ENCODE data around the gene ITGB1. TPM values are rescaled to one million over a fixed set of nuclear protein-coding genes. Genes with fewer than 3 reads are reported as not detected.
"Not testable (repeated sequence)": the region's sequence is repeated elsewhere in the genome, so short reads cannot be mapped to it uniquely, and the experiment has no call there.

The ITGB1 gene
- total RNA-seq, 2 donors from 2014 or later = 462 to 660 TPM

DNA sequence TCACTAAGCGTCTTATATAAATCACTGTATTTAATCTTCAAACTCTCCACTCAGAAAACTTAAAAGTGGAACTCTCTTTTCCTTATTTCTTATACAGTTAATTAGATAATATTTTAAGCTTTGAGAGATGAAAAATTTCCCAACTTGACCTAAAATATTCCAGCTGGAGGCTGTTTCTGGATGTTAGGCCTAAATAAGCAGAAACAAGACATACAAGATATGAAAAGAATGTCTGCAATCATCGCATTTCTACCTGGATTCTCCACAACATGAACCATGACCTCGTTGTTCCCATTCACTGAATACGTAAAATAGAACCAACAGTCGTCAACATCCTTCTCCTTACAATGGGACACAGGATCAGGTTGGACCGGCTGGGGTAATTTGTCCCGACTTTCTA is 48.1 kb downstream of the ITGB1 start:
- intact Hi-C loops (cut with DNase I); ATAC-seq; DNase-seq: not testable (repeated sequence)

GRCh38 chr10:32909456-32909855 is 48.6 kb downstream of the ITGB1 start:
- intact Hi-C loops (cut with DNase I) = no loop called here
- DNase-seq (no peak), ATAC-seq (no peak)

DNA sequence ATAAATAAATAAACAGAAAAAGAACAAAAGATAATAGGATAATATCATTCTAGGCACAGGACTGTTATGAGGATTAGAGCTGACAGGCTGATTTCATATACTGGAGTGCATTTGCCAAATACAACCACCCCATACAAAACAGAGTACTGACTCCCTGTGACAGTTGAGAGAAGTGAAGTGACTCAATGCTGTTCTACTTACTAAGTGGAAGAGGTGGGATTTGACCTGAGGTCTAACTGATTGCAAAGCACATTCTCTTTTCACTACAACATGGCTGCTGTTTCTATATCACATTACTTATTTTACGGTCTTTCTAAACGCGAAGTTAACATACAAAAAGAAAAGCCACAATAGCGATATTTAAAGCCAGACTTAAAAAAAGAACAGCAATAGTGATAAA is 51.4 kb downstream of the ITGB1 start:
- intact Hi-C loops (cut with DNase I) = no loop called here
- no peak for ATAC-seq

GRCh38 chr10:32905466-32905865 is 52.6 kb downstream of the ITGB1 start:
- DNase-seq (no peak), ATAC-seq (no peak)
- intact Hi-C loops (cut with DNase I) = no loop called here

More for the DNA sequence above, 51.4 kb downstream of the ITGB1 start:
- DNase-seq = no peak

DNA sequence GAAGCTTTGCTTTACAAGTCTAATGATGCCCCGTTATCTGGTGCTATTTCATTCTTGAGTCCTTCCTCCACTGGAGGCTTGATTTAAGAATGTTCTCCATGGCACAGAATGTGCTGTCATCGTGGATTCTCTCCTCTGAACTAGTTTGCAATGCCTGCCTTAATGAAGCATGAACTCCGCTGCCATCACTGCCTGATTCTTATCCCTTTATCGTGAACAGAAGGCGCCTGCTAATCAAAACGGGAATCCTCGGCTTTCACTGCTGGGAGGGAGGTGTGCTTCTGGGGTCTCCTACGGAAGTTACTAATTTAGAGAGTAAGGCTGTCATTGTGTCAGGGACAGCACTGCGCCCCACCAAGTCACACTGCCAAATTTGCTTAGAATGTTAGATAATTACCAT is 56.2 kb downstream of the ITGB1 start:
- ATAC-seq = no peak
- intact Hi-C loops (cut with DNase I) = no loop called here
- no peak for DNase-seq

DNA sequence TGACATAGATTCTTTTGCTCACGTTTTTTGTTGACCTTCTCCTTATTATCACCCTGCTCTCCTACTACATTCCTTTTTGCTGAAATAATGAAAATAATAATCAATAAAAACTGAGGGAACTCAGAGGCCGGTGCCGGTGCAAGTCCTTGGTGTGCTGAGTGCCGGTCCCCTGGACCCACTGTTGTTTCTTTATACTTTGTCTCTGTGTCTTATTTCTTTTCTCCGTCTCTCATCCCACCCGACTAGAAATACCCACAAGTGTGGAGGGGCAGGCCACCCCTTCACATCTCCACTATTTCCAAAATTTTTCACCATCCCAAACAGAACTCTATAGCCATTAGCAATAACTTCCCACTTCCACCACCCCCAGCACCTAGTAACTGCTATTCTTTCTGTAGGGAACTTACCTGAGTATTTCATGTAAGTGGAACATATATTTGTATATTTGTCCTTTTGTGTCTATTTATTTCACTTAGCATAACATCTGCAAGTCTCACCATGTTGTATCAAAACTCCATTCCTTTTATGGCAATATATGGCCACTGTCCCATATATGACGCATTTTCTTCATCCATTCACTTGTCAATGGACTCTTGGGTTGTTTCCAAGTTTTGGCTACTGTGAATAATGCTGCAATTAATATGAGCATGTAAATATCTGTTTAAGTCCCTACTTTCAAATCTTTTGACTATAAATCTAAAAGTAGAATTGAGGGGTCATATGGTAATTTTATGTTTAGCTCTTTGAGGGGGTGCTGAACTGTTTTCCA is 62.6 kb downstream of the ITGB1 start:
- intact Hi-C loops (cut with DNase I); ATAC-seq; DNase-seq: not testable (repeated sequence)

DNA sequence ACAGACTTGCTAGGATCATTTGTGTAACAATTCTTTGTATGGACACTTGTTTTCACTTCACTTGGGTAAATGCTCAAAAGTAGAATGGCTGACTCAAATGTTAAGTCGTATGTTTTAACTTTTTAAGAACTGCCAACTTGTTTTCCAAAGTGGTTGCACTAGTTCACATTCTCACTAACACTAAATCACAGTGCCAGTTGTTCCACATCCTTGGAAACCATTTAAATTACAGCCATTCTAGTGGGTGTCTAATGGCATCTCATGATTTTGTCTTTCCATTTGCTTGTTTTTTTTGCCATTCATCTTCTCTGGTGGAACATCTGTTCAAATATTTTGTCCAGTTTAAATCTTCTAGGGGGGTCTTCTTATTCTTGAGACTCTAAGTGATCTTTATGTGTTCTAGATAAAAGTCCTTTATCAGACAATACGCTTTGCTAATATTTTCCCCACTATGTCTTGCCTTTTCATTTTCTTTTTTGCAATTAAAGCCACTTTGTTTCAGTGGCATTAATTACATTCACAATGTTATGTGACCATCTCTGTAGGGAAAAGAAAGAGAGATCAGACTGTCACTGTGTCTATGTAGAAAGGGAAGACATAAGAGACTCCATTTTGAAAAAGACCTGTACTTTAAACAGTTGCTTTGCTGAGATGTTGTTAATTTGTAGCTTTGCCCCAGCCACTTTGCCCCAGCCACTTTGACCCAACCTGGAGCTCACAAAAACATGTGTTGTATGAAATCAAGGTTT is 63.9 kb downstream of the ITGB1 start:
- intact Hi-C loops (cut with DNase I) = no loop called here
- ATAC-seq = no peak
- no peak for DNase-seq

DNA sequence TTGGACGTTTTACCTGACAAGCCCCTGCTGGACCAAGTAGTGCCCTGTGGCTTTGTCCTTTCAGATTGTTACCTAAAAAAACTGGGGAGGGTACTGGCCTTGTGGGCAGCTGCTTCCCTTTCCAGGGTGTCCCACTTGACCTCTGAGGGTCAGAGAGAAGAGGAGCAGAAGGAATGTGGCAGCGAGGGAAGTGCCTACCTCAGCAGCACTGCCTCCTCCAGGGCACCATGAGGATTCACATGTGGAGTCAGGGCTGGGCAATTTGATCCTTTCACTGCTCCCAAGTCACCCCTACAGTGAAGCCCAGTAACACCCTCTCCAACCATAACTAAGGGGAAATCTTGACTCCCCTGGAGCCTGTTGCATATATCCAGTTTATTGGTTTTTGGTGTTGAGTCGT is 64.6 kb downstream of the ITGB1 start:
- DNase-seq (no peak), ATAC-seq (no peak)
- intact Hi-C loops (cut with DNase I) = no loop called here

DNA sequence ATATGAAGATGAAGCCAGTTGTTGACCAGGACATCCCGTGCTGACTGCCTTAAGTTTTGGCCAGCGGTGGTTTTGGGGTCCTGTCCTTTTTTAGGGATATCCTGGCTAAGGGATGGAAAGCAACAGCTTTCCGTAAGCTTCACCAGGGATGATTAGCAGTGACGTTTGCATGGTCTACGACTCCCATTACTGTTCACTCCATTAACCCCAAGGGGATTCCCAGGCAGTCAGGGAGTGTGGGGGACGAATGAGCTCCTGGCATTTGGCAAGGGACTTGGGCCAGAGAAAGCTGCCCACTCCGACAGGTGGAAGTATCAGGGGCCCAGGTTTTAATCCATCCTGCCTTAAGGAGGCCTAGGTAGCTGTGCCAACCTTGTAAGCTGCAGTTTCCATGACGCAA is 66.8 kb downstream of the ITGB1 start:
- DNase-seq (no peak), ATAC-seq (no peak)
- intact Hi-C loops (cut with DNase I) = no loop called here

DNA sequence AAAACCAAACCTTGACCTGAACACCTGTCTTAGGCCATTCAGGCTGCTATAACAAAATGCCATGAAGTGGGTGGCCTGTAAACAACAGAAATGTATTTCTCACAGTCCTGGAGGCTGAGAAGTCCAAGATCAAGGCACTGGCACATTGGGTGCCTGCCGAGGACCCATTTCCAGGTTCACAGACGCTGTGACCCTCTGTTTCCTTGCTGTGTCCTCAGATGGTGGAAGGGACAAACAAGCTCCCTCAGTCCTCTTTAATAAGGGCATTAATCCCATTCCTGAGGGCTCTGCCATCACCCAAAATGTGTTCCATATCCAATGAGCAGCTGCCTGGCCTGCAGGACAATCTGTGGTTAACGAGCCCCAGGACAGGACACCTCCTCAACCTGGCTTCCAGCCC is 67.6 kb downstream of the ITGB1 start:
- intact Hi-C loops (cut with DNase I) = no loop called here
- DNase-seq = no peak
- ATAC-seq = no peak

DNA sequence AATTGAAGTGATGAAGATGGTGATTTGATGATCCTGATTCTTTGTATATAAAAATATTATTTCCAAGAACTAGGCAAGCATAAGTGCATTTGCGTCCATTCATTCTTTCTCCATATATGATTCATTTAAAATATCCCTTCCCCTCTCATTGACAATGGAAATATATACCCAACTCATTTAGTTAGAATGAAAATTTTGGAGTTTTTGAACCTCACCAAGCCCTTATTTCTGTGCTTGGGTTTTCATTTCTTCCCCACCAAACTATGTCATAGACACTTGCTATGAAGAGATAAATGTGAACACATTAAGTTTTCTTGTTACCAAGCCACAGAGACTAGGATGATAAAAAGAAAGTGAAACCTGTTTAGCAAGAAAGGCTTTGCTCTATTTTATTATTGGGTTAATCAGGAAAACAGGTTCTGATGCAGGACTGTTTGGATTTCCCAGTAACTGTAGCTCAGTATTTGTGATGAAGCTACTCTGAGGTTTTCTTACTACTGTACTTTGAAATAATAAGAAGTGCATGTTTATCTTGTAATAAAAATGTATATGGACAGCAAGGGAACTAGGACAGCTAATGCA is 68.3 kb downstream of the ITGB1 start:
- ATAC-seq (no peak), DNase-seq (no peak)
- intact Hi-C loops (cut with DNase I) = no loop called here

GRCh38 chr10:32888161-32888927 is 69.7 kb downstream of the ITGB1 start:
- DNase-seq = no peak
- ATAC-seq = no peak

DNA sequence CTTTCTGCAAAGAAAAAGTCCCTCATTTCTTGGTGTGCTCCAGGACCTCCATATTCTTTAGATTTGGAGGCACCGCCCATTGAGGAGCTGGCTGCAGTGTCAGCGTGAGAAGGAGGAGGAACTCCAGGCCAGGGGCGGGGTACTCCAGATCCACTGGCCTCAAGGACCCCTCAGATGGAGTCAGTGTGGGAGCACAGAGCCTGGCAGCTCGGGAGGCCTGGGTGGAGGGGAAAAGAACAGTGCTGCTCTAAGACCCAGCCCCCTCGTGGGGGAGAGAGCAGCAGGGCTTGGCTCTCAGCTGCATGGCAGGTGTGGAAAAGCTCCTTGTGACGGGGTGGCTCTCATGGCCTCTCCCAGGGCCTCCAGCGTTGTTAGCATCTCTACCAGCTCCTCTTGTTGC is 70.5 kb downstream of the ITGB1 start:
- ATAC-seq = no peak
- DNase-seq = no peak
- intact Hi-C loops (cut with DNase I) = no loop called here

More at GRCh38 chr10:32888161-32888927, 69.7 kb downstream of the ITGB1 start:
- intact Hi-C loops (cut with DNase I) = no loop called here

GRCh38 chr10:32882076-32882475 is 76.0 kb downstream of the ITGB1 start:
- intact Hi-C loops (cut with DNase I) = no loop called here
- ATAC-seq (no peak), DNase-seq (no peak)

DNA sequence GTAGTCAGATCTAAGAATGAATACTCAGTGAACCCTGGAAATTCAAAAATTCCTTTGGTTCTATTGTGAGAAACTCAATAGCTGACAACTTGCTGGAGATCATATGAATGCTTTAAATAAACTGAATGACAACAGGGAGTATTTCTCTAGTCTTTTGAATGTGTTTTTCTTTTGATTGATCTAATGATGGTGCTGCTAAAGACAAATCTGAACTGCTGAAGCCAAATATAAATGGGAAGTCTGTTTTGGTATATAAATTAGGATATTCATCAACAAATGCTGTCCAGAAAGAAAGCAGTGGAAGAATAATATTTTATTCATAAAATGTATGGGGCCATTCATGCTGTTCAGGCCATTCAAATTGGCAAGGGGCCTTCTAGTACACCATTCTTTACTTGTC is 79.4 kb downstream of the ITGB1 start:
- ATAC-seq = no peak

GRCh38 chr10:32877915-32878314 is 80.1 kb downstream of the ITGB1 start:
- intact Hi-C loops (cut with DNase I) = no loop called here
- ATAC-seq = no peak
- no peak for DNase-seq

More for the DNA sequence above, 79.4 kb downstream of the ITGB1 start:
- no peak for DNase-seq
- intact Hi-C loops (cut with DNase I) = no loop called here

GRCh38 chr10:32865170-32865569 is 92.9 kb downstream of the ITGB1 start:
- DNase-seq (no peak), ATAC-seq (no peak)
- intact Hi-C loops (cut with DNase I) = no loop called here

DNA sequence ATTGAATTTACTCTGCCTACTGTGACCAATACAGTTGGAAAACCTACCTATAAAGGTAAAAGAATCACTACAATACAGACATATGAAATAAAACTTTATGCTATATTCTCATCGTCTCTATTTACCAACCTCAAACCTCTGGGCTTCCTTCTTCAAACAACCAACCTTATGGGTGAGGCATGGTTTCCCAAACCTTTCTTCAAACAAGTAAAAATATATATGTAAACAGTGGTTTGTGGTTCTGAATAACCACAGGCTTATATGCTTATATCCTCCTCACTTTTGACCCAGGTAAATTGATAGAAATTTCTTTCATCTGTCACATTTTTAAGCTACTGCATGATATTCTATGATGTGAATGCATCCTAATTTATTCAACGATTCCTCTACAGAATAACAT is 103.6 kb downstream of the ITGB1 start:
- intact Hi-C loops (cut with DNase I) = no loop called here

DNA sequence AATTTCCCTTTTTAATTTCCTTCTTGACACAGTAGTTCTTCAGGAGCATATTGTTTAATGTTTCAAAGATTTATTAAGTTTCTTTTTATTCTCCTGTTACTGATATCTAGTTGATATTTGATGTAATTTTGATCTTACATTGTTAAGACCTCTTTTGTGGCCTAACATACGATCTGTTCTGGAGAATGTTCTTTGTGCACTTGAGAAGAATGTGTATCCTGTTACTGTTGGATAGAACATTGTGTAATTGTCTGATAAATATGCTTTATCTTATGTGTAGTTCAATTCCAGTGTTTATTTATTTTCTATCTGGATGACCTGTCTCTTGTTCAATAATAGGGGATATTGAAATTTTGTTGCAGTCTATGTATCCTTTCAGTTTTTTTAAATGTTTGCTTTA is 106.7 kb downstream of the ITGB1 start:
- DNase-seq = no peak
- no peak for ATAC-seq
- intact Hi-C loops (cut with DNase I) = no loop called here

More for the DNA sequence above, 103.6 kb downstream of the ITGB1 start:
- ATAC-seq (no peak), DNase-seq (no peak)
